CD1c-positive myeloid dendritic cell (primary cell): ENCODE results near the gene PHF5A.

ENCODE experiments used
- DNase-seq: peaks from one replicate; pipeline ENCODE4 v3.0.0-alpha.2; 2016; ENCODE audit errors: extremely low spot score

The PHF5A gene

GRCh38 chr22:41468381-41469217, at the start of gene PHF5A, which contains the start of gene ACO2:
TSS of gene PHF5A (minus strand) at chr22:41468692. CDS start at chr22:41468653, 39 bp downstream.
TSS of gene ACO2 (plus strand) at chr22:41469117. CDS start at chr22:41469147, 30 bp downstream.
- peak; percentile 99 for DNase-seq

GRCh38 chr22:41518048-41518347, 49.5 kb upstream of the PHF5A start:
- DNase-seq = no peak

GRCh38 chr22:41517172-41518047, 48.9 kb upstream of the PHF5A start:
- DNase-seq = peak; percentile 49

GRCh38 chr22:41516462-41516861, 48.0 kb upstream of the PHF5A start:
- DNase-seq = no peak

- DNase-seq = no peak
Measured at GRCh38 chr22:41513391-41513790, 44.9 kb upstream of the PHF5A start.

GRCh38 chr22:41512421-41513194, 44.1 kb upstream of the PHF5A start:
- no peak for DNase-seq

GRCh38 chr22:41511521-41511968, 43.1 kb upstream of the PHF5A start:
- DNase-seq = no peak

- DNase-seq = no peak
Measured at GRCh38 chr22:41508770-41509170, 40.3 kb upstream of the PHF5A start.

GRCh38 chr22:41507330-41508063, 39.0 kb upstream of the PHF5A start:
- no peak for DNase-seq

- DNase-seq = no peak
Measured at GRCh38 chr22:41505511-41506220, 37.2 kb upstream of the PHF5A start.

GRCh38 chr22:41504816-41505215, 36.3 kb upstream of the PHF5A start:
- no peak for DNase-seq

GRCh38 chr22:41504397-41504796, 35.9 kb upstream of the PHF5A start:
- no peak for DNase-seq

GRCh38 chr22:41501209-41501608, 32.7 kb upstream of the PHF5A start:
- peak; percentile 20 for DNase-seq

GRCh38 chr22:41500303-41500702, 31.8 kb upstream of the PHF5A start:
- DNase-seq = no peak

- DNase-seq = no peak
Measured at GRCh38 chr22:41499624-41500280, 31.3 kb upstream of the PHF5A start.

GRCh38 chr22:41498303-41498835, 29.9 kb upstream of the PHF5A start:
- no peak for DNase-seq

- DNase-seq = no peak
Measured at GRCh38 chr22:41491374-41492100, 23.0 kb upstream of the PHF5A start.

- no peak for DNase-seq
Measured at GRCh38 chr22:41488596-41489385, 20.3 kb upstream of the PHF5A start.
